Activated CD4-positive, alpha-beta memory T cell treated with anti-CD3 and anti-CD28 coated beads, Interleukin-2, amount 10 ng/mL, durations not matched to agents 7 days and 5 days (primary cell): ENCODE data around the gene SPACA9. TPM values are rescaled to one million over a fixed set of nuclear protein-coding genes. Genes with fewer than 3 reads are reported as not detected.

Source experiments
- CTCF ChIA-PET: fragments of 350-600 bp; sonication (Branson Sonifier 250); formaldehyde crosslinking; loops from one replicate; lab custom pipeline; 2021; ENCODE audit warnings: antibody characterized with exemption, inconsistent platforms; lab: Charles Lee
- POLR2A ChIA-PET: fragments of 350-600 bp; sonication (Branson Sonifier 250); formaldehyde crosslinking; loops from one replicate; lab custom pipeline; 2021; ENCODE audit warnings: antibody characterized with exemption; lab: Charles Lee
- DNase-seq: peaks from one replicate; pipeline ENCODE4 v3.0.0-alpha.2; 2020
- H3K27ac Mint-ChIP-seq: one replicate; pipeline ENCODE4 v1.8.0; 2021; ENCODE audit warnings: mild to moderate bottlenecking, mixed read lengths
- H3K27me3 Mint-ChIP-seq: one replicate; pipeline ENCODE4 v1.8.0; 2021; ENCODE audit warnings: mixed read lengths
- H3K36me3 Mint-ChIP-seq: one replicate; pipeline ENCODE4 v1.8.0; 2021; ENCODE audit warnings: low read depth, mixed read lengths
- H3K4me1 Mint-ChIP-seq: one replicate; pipeline ENCODE4 v1.8.0; 2021; ENCODE audit warnings: mixed read lengths
- H3K4me3 Mint-ChIP-seq: one replicate; pipeline ENCODE4 v1.8.0; 2021; ENCODE audit warnings: mild to moderate bottlenecking, mixed read lengths
- H3K9me3 Mint-ChIP-seq: one replicate; pipeline ENCODE4 v1.8.0; 2021; ENCODE audit warnings: mixed read lengths
- total RNA-seq, 2 experiments: library from RNA; stranded (reverse); gene quantifications; one replicate each; pipeline ENCODE4 v1.2.3, GENCODE V29; 2021

Gene SPACA9
- total RNA-seq, result 1 to 10 TPM; 3.2 to 3.6 TPM

DNA sequence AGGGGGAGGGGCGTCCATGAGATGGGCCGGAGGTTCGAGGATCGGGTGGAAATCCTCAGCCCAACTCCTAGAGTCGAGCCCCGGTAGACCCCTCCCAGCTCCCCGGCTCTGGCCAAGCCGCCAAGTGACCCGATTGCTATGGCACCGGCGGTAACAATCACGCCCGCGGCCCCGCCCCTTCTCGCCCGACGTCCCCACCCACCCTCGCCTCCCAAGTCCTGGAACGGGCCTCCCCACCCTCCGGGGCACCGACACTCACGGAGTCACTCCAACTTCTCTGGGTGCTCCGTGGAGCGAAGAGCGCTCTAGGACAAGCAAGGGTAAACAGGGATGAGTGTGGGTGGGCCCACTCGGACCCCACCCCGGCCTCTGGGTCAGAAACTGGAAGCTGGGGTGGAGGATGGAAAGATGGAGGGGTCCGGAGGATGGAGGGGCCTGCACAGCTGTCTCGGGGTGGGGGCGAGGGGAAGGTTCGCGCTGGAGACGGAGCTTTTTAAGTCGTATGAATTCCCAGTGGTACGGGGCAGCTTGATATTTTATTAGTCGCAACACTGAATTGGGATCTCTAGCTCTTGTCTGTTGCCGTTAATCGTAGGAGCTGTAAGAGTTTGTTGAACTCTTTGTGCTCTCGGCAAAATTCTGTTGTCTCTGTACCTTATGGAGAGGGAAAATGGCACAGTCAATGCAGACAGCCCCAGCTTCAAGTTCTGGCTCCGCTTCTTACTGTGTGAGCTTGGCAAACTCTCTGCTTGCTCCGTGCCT is at the start of gene SPACA9:
TSS of gene SPACA9 (plus strand) at position 204 of the 762 bp plus-strand sequence. CDS start 5,050 bp downstream, outside the sequence.
- Mint-ChIP-seq H3K9me3 (no peaks in the 10 kb centered on the region), H3K36me3 (no peaks in the 10 kb centered on the region), H3K27me3 (peaks cover 12% of the 10 kb centered on the region), H3K4me1 (peaks cover 32% of the 10 kb centered on the region), H3K27ac (peak within 1 kb of the TSS; percentile 76), H3K4me3 (peak within 1 kb of the TSS; percentile 78)
- CTCF ChIA-PET, result interaction anchor here (1.1 to 1.6 kb wide), 3 partner anchors 15 to 24 kb away, joined by 4 to 5 read pairs (median 5); no protein-coding TSS in a partner anchor
- POLR2A ChIA-PET, result interaction anchor here (1.0 to 2.6 kb wide), 5 partner anchors 12 to 208 kb away, joined by 3 to 11 read pairs (median 5); partner anchors contain the start of genes DDX31 and GTF3C4
- peak; percentile 40 for DNase-seq

GRCh38 chr9:132832171-132832881 is 46.4 kb upstream of the SPACA9 start:
- CTCF ChIA-PET, result interaction anchor here (0.6 to 0.8 kb wide), 3 partner anchors 9 to 407 kb away, joined by 3 to 4 read pairs (median 3); no protein-coding TSS in a partner anchor
- POLR2A ChIA-PET, result no interaction called here
- no peak overlapping the region for H3K4me3 Mint-ChIP-seq
- no peak for DNase-seq
- no peaks in the 10 kb centered on the region for H3K9me3 Mint-ChIP-seq
- H3K27me3 Mint-ChIP-seq, result peaks cover 24% of the 10 kb centered on the region
- H3K36me3 Mint-ChIP-seq, result no peaks in the 10 kb centered on the region
- H3K4me1 Mint-ChIP-seq, result no peaks in the 10 kb centered on the region
- no peak overlapping the region for H3K27ac Mint-ChIP-seq

DNA sequence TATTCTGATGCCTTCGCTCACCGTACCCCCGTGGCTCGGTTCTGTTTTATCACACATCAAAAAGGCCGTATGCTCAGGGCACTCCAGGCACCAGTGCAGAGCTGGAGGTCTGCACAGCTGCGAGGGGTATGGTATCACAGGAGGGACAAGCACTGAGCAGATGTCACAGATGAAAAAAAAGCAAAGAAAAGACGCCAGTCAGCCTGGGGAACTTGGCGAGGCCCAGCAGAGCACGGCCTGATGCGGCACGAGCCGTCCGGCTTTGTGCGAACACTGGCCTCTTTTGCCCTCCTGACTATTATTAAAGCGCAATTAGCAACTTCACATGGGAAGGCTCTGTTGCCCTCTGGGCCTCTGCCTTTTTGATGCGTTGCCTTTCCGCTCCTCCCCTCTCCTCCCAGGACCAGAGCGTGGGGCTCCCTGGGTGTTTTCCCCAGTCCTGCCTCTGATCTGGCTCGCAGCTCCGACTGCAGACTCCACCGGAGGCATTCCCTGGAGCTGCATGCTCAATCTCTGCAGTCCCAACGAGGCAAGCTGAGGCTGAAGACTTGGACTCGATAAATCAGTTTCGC is 45.1 kb upstream of the SPACA9 start:
- H3K27me3 Mint-ChIP-seq, result peaks cover 23% of the 10 kb centered on the region
- ChIA-PET POLR2A (no interaction called here), CTCF (no interaction called here)
- no peaks in the 10 kb centered on the region for H3K9me3 Mint-ChIP-seq
- no peak overlapping the region for H3K27ac Mint-ChIP-seq
- no peaks in the 10 kb centered on the region for H3K4me1 Mint-ChIP-seq
- H3K36me3 Mint-ChIP-seq, result no peaks in the 10 kb centered on the region
- no peak overlapping the region for H3K4me3 Mint-ChIP-seq
- DNase-seq, result no peak

- no peaks in the 10 kb centered on the region for H3K36me3 Mint-ChIP-seq
- H3K9me3 Mint-ChIP-seq, result no peaks in the 10 kb centered on the region
- peaks cover 22% of the 10 kb centered on the region for H3K27me3 Mint-ChIP-seq
- DNase-seq, result no peak
- no peaks in the 10 kb centered on the region for H3K4me1 Mint-ChIP-seq
- no peak overlapping the region for H3K4me3 Mint-ChIP-seq
- ChIA-PET POLR2A (no interaction called here), CTCF (no interaction called here)
- no peak overlapping the region for H3K27ac Mint-ChIP-seq
These were observed 44.4 kb upstream of the SPACA9 start for GRCh38 chr9:132834343-132834742.

GRCh38 chr9:132837501-132838286 is 41.0 kb upstream of the SPACA9 start:
- H3K4me1 Mint-ChIP-seq, result no peaks in the 10 kb centered on the region
- H3K27me3 Mint-ChIP-seq, result peaks cover 17% of the 10 kb centered on the region
- POLR2A ChIA-PET, result no interaction called here
- no peaks in the 10 kb centered on the region for H3K9me3 Mint-ChIP-seq
- CTCF ChIA-PET, result no interaction called here
- no peak overlapping the region for H3K4me3 Mint-ChIP-seq
- DNase-seq, result no peak
- H3K36me3 Mint-ChIP-seq, result no peaks in the 10 kb centered on the region
- no peak overlapping the region for H3K27ac Mint-ChIP-seq

GRCh38 chr9:132838291-132838690 is 40.4 kb upstream of the SPACA9 start:
- H3K36me3 Mint-ChIP-seq, result no peaks in the 10 kb centered on the region

GRCh38 chr9:132840980-132841379 is 37.7 kb upstream of the SPACA9 start:
- H3K36me3 Mint-ChIP-seq, result no peaks in the 10 kb centered on the region
- H3K4me1 Mint-ChIP-seq, result no peaks in the 10 kb centered on the region
- H3K4me3 Mint-ChIP-seq, result no peak overlapping the region
- H3K9me3 Mint-ChIP-seq, result no peaks in the 10 kb centered on the region
- H3K27me3 Mint-ChIP-seq, result peaks cover 10% of the 10 kb centered on the region
- DNase-seq, result no peak
- POLR2A ChIA-PET, result no interaction called here
- CTCF ChIA-PET, result no interaction called here
- no peak overlapping the region for H3K27ac Mint-ChIP-seq

More at GRCh38 chr9:132838291-132838690, 40.4 kb upstream of the SPACA9 start:
- no peak overlapping the region for H3K4me3 Mint-ChIP-seq
- H3K9me3 Mint-ChIP-seq, result no peaks in the 10 kb centered on the region
- no peak overlapping the region for H3K27ac Mint-ChIP-seq
- peaks cover 16% of the 10 kb centered on the region for H3K27me3 Mint-ChIP-seq
- H3K4me1 Mint-ChIP-seq, result no peaks in the 10 kb centered on the region
- ChIA-PET CTCF (no interaction called here), POLR2A (no interaction called here)
- no peak for DNase-seq

GRCh38 chr9:132842124-132843044 is 36.3 kb upstream of the SPACA9 start:
- ChIA-PET POLR2A (no interaction called here), CTCF (no interaction called here)
- DNase-seq, result no peak
- H3K4me3 Mint-ChIP-seq, result no peak overlapping the region
- H3K9me3 Mint-ChIP-seq, result no peaks in the 10 kb centered on the region
- no peaks in the 10 kb centered on the region for H3K4me1 Mint-ChIP-seq
- H3K27me3 Mint-ChIP-seq, result peaks cover 8% of the 10 kb centered on the region
- no peak overlapping the region for H3K27ac Mint-ChIP-seq
- no peaks in the 10 kb centered on the region for H3K36me3 Mint-ChIP-seq

- Mint-ChIP-seq H3K4me3 (no peak overlapping the region), H3K9me3 (no peaks in the 10 kb centered on the region), H3K27ac (no peak overlapping the region), H3K36me3 (no peaks in the 10 kb centered on the region), H3K4me1 (peaks cover 14% of the 10 kb centered on the region), H3K27me3 (peaks cover 2% of the 10 kb centered on the region)
- CTCF ChIA-PET, result interaction anchor here (1.7 kb wide), 1 partner anchor 55 kb away, joined by 5 read pairs; no protein-coding TSS in a partner anchor
- DNase-seq, result no peak
- POLR2A ChIA-PET, result no interaction called here
These were observed 32.4 kb upstream of the SPACA9 start for GRCh38 chr9:132846109-132846917.

- peaks cover 2% of the 10 kb centered on the region for H3K27me3 Mint-ChIP-seq
- no peaks in the 10 kb centered on the region for H3K36me3 Mint-ChIP-seq
- DNase-seq, result no peak
- ChIA-PET POLR2A (no interaction called here), CTCF (interaction anchor here (1.7 kb wide), 1 partner anchor 55 kb away, joined by 5 read pairs; no protein-coding TSS in a partner anchor)
- no peak overlapping the region for H3K4me3 Mint-ChIP-seq
- H3K4me1 Mint-ChIP-seq, result peaks cover 14% of the 10 kb centered on the region
- no peaks in the 10 kb centered on the region for H3K9me3 Mint-ChIP-seq
- no peak overlapping the region for H3K27ac Mint-ChIP-seq
These were observed 31.7 kb upstream of the SPACA9 start for GRCh38 chr9:132846918-132847515.
